Parathyroid adenoma (tissue), 2 donors: ENCODE data around the gene PRKG1.
A peak's percentile ranks its signal among the peaks of the same experiment; 100 is the strongest.

Experiments used
- H2AFZ ChIP-seq: fragments of 300-600 bp; sonication (generic); one replicate; pipeline ENCODE4 v1.7.0; 2017; ENCODE audit warnings: antibody characterized with exemption, mild to moderate bottlenecking
- H3K27ac ChIP-seq: fragments of 300-600 bp; sonication (generic); one replicate; pipeline ENCODE4 v1.7.0; 2017
- H3K27me3 ChIP-seq: fragments of 300-600 bp; sonication (generic); one replicate; pipeline ENCODE4 v1.7.0; 2017; ENCODE audit warnings: low read length; ENCODE audit not compliant: control insufficient read depth, insufficient read depth
- H3K36me3 ChIP-seq: fragments of 300-600 bp; sonication (generic); one replicate; pipeline ENCODE4 v1.7.0; 2017; ENCODE audit warnings: low read length; ENCODE audit not compliant: control insufficient read depth, insufficient read depth
- H3K4me1 ChIP-seq: fragments of 300-600 bp; sonication (generic); one replicate; pipeline ENCODE4 v1.7.0; 2017; ENCODE audit warnings: control low read depth
- H3K4me2 ChIP-seq: fragments of 300-600 bp; sonication (generic); one replicate; pipeline ENCODE4 v1.7.0; 2017; ENCODE audit warnings: low read length
- H3K4me3 ChIP-seq: fragments of 300-600 bp; sonication (generic); one replicate; pipeline ENCODE4 v1.7.0; 2017; ENCODE audit warnings: low read depth, low read length
- H3K79me2 ChIP-seq: fragments of 300-600 bp; sonication (generic); one replicate; pipeline ENCODE4 v1.7.0; 2017; ENCODE audit warnings: control low read depth
- H3K9ac ChIP-seq: fragments of 300-600 bp; sonication (generic); one replicate; pipeline ENCODE4 v1.7.0; 2017; ENCODE audit warnings: mild to moderate bottlenecking
- H3K9me3 ChIP-seq: fragments of 300-600 bp; sonication (generic); one replicate; pipeline ENCODE4 v1.7.0; 2017; ENCODE audit warnings: low read length; ENCODE audit not compliant: control insufficient read depth
- TF ChIP-seq, protein P1 (sequence below): fragments of 300-600 bp; sonication (generic); IDR thresholded peaks from one replicate; pipeline ENCODE4 v1.7.0; 2017; ENCODE audit warnings: antibody characterized with exemption, mild to moderate bottlenecking
- donor health status: primary hyperparathyroidism.

PRKG1 gene

DNA sequence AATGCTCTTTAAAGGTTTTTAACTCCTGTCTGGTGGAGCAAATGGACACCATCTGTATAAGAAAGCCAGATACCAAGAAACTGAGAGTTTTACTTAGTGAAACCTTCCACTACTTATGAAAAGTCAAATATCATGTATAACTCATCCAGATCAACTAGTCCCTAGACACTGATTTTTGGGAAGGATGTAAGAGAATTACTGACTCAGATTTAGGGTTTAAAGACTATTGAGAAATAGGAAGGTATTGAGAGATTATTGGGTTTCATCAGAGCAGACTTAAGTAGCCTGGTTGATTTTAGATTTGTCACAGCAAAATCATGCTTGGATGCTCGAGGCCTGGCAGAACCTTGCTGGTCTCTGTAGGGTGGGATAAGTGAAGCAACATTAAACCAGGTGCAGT lies 622.0 kb downstream of the PRKG1 start:
- no peaks in the 10 kb centered on the region for H3K27me3 ChIP-seq
- H3K36me3 ChIP-seq: no peaks in the 10 kb centered on the region
- no peak overlapping the region for H2AFZ ChIP-seq
- H3K27ac ChIP-seq: no peak overlapping the region
- no peak overlapping the region for H3K4me3 ChIP-seq
- no peak overlapping the region for H3K4me2 ChIP-seq
- H3K79me2 ChIP-seq: peaks cover 15% of the 10 kb centered on the region
- H3K9me3 ChIP-seq: no peaks in the 10 kb centered on the region
- H3K4me1 ChIP-seq: peaks cover 12% of the 10 kb centered on the region
- TF ChIP-seq, protein P1, sequence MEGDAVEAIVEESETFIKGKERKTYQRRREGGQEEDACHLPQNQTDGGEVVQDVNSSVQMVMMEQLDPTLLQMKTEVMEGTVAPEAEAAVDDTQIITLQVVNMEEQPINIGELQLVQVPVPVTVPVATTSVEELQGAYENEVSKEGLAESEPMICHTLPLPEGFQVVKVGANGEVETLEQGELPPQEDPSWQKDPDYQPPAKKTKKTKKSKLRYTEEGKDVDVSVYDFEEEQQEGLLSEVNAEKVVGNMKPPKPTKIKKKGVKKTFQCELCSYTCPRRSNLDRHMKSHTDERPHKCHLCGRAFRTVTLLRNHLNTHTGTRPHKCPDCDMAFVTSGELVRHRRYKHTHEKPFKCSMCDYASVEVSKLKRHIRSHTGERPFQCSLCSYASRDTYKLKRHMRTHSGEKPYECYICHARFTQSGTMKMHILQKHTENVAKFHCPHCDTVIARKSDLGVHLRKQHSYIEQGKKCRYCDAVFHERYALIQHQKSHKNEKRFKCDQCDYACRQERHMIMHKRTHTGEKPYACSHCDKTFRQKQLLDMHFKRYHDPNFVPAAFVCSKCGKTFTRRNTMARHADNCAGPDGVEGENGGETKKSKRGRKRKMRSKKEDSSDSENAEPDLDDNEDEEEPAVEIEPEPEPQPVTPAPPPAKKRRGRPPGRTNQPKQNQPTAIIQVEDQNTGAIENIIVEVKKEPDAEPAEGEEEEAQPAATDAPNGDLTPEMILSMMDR: no peak
- H3K9ac ChIP-seq: no peak overlapping the region

DNA sequence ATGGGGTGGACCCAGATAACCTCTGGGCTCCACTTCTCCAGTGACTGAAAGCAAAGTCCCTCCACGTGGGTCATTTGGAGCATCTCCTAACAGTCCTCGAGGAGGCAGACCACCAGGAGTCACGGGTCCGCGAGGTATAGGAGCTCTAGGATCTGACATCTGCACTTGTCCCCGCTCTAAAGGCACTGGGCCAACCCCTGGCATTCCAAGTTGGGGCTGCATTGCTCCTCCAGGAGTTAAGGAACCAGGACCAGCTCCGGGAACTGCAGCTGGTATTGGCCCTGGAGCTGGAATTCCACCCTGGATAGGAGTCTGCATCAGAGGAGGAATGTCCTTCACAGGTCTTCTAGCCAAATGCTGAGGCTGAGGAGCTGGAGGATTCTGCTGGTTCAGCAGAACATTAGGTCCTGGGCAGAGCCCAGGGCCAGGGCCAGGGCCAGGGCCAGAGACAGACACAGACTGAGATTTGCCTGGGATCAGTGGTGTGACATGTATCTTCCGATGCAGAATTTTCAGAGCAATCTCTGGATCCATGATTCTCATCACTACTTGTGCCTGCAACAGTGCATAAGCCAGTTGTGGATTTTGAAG lies 624.3 kb downstream of the PRKG1 start:
- H3K79me2 ChIP-seq: peaks cover 15% of the 10 kb centered on the region
- H3K4me1 ChIP-seq: peaks cover 12% of the 10 kb centered on the region
- H3K4me3 ChIP-seq: peak overlapping the region; percentile 87
- H3K9me3 ChIP-seq: no peaks in the 10 kb centered on the region
- H3K36me3 ChIP-seq: no peaks in the 10 kb centered on the region
- H2AFZ ChIP-seq: peak overlapping the region; percentile 87
- TF ChIP-seq, protein P1: no peak
- peak overlapping the region; percentile 92 for H3K27ac ChIP-seq
- H3K4me2 ChIP-seq: peak overlapping the region; percentile 93
- no peaks in the 10 kb centered on the region for H3K27me3 ChIP-seq
- no peak overlapping the region for H3K9ac ChIP-seq

DNA sequence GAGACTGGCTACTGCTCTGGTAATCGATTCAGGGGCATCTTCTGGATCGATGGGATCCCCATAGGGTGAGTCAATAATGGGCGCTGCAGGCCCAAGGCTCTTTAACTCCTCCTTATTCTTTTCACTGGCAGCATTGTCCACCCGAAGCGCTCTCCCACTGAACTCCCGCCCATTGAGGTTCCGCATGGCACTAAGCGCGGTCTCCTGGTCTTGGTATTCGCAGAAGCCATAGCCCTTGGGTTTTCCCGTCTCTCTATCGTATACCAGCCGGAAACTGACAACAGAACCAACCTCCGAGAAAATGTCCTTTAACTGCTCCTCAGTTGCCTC lies 624.8 kb downstream of the PRKG1 start:
- H3K4me1 ChIP-seq: peaks cover 12% of the 10 kb centered on the region
- peak overlapping the region; percentile 92 for H3K27ac ChIP-seq
- no peaks in the 10 kb centered on the region for H3K27me3 ChIP-seq
- H3K4me3 ChIP-seq: peak overlapping the region; percentile 87
- H3K9ac ChIP-seq: peak overlapping the region; percentile 4
- no peaks in the 10 kb centered on the region for H3K36me3 ChIP-seq
- H3K79me2 ChIP-seq: peaks cover 15% of the 10 kb centered on the region
- H2AFZ ChIP-seq: peak overlapping the region; percentile 87
- H3K4me2 ChIP-seq: peak overlapping the region; percentile 93
- TF ChIP-seq, protein P1: no peak
- H3K9me3 ChIP-seq: no peaks in the 10 kb centered on the region

DNA sequence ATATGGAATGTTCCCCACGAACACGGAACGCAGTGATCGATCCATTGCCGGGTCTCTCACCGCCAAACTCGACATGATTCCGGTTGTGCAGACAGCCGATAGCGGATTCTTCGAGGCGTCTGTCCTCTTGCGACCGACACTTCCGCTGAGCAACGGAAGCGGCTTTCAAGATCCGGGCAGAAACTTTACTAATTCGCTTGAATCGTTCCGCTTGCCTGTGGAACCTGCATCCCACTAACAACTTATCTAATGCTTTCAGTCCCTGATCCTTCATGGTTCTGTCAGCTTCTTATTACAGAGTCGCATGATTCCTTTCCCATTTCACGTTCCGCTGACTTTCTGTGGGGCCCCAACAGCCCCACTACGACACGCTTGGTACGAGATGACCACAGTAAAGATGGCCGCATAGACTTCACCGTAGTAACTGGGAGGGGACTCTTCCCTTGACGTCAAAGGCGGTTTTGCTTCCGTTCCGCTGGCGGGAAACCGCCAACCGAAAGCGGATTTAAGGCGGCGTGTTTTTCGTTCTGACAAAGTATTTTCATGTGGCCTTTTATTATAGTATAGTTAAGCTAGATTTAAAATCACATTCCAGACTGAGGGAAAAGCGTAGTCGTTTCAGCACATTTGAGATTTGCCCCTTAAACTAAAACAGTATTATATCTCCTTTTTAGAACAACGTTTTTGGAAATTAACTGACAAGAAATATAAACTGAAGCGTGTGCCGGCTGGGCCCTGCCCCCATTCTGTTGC lies 625.4 kb downstream of the PRKG1 start, which contains the start of gene CSTF2T:
TSS of gene CSTF2T (minus strand) at position 121 of the 753 bp plus-strand sequence. CDS start at position 75, 46 bp downstream.
- no peaks in the 10 kb centered on the region for H3K27me3 ChIP-seq
- TF ChIP-seq, protein P1: no peak
- H3K9me3 ChIP-seq: no peaks in the 10 kb centered on the region
- peak within 1 kb of the TSS; percentile 92 for H3K27ac ChIP-seq
- H3K4me3 ChIP-seq: peak within 1 kb of the TSS; percentile 87
- peaks cover 12% of the 10 kb centered on the region for H3K4me1 ChIP-seq
- H3K79me2 ChIP-seq: peaks cover 15% of the 10 kb centered on the region
- H3K36me3 ChIP-seq: no peaks in the 10 kb centered on the region
- peak within 1 kb of the TSS; percentile 87 for H2AFZ ChIP-seq
- H3K4me2 ChIP-seq: peak within 1 kb of the TSS; percentile 93
- peak within 1 kb of the TSS; percentile 7 for H3K9ac ChIP-seq
